A549 (cell line): ENCODE results near the gene VGLL1. TPM values are rescaled to one million over a fixed set of nuclear protein-coding genes. Genes with fewer than 3 reads are reported as not detected.

Source experiments
- ATAC-seq, 2 experiments: fragments of 200-7000 bp in 1 of 2; fragments of >200 bp in 1 of 2; cut with Nextera tagmentation in 1 of 2; cut with Tn5 transposase in 1 of 2; 3 replicates each; pipeline versions ENCODE4 v1.8.0 to v1.9.1; 2018 to 2020; ENCODE audit warnings: mild to moderate bottlenecking in 1 of 2, moderate library complexity in 1 of 2
- CTCF ChIA-PET: fragments of 300-600 bp; sonication (Branson Sonifier 250); formaldehyde crosslinking; extraction: SDS; loops from one replicate; lab custom pipeline; 2021; ENCODE audit warnings: antibody characterized with exemption, inconsistent platforms; lab: Yijun Ruan, JAX
- POLR2A ChIA-PET: fragments of 350-600 bp; formaldehyde crosslinking; extraction: SDS; loops from one replicate; lab custom pipeline; 2021; ENCODE audit warnings: antibody characterized with exemption, inconsistent platforms; lab: Yijun Ruan, JAX
- DNase-seq, 2 experiments: peaks; one replicate each; pipeline versions ENCODE4 v3.0.0 to v3.0.0-alpha.2; 2011 to 2016; ENCODE audit warnings: low read depth in 1 of 2, low spot score in 1 of 2
- FAIRE-seq: peaks from 2 replicates; lab custom pipeline; 2011; peaks lifted over from hg19 to GRCh38; lab: Jason Lieb, UNC
- H3K27ac ChIP-seq, 2 experiments: fragments of >200 bp; sonication (Bioruptor Twin); formaldehyde crosslinking; 3 replicates each; pipeline ENCODE4 v1.5.1; 2016 to 2017
- H3K4me1 ChIP-seq: fragments of >200 bp; sonication (Bioruptor Twin); formaldehyde crosslinking; 3 replicates; pipeline ENCODE4 v1.6.1; 2016
- H3K4me2 ChIP-seq: fragments of >200 bp; sonication (Bioruptor Twin); formaldehyde crosslinking; 3 replicates; pipeline ENCODE4 v1.6.1; 2016
- H3K4me3 ChIP-seq: fragments of >200 bp; sonication (Bioruptor Twin); formaldehyde crosslinking; 3 replicates; pipeline ENCODE4 v1.5.1; 2016
- H3K9me3 ChIP-seq: fragments of >200 bp; sonication (Bioruptor Twin); formaldehyde crosslinking; 3 replicates; pipeline ENCODE4 v1.6.1; 2016
- CEBPB ChIP-seq, 2 experiments: fragments of >200 bp in 1 of 2; sonication (Bioruptor Twin) in 1 of 2; formaldehyde crosslinking in 1 of 2; IDR thresholded peaks; 2 replicates each; pipeline ENCODE4 v1.6.1; 2012 to 2016
- CHD4 ChIP-seq: fragments of 200-600 bp; sonication (generic); IDR thresholded peaks from 2 replicates; pipeline ENCODE4 v1.6.1; 2016; ENCODE audit warnings: antibody characterized with exemption, mild to moderate bottlenecking, borderline replicate concordance
- FOXS1 ChIP-seq: fragments of 250-450 bp; sonication (Bioruptor Pico); IDR thresholded peaks from 2 replicates; pipeline ENCODE4 v1.5.0; 2020; ENCODE audit warnings: mild to moderate bottlenecking, moderate library complexity
- GATA3 ChIP-seq: IDR thresholded peaks from 2 replicates; pipeline ENCODE4 v1.6.1; 2012; ENCODE audit warnings: borderline replicate concordance
- JUNB ChIP-seq: fragments of >200 bp; sonication (Bioruptor Twin); formaldehyde crosslinking; IDR thresholded peaks from 2 replicates; pipeline ENCODE4 v1.6.1; 2016
- KDM1A ChIP-seq: fragments of 200-600 bp; sonication (generic); IDR thresholded peaks from 2 replicates; pipeline ENCODE4 v1.6.1; 2016; ENCODE audit warnings: low read depth, mild to moderate bottlenecking
- MAZ ChIP-seq: fragments of 150-350 bp; IDR thresholded peaks from 2 replicates; pipeline ENCODE4 v1.6.1; 2014; ENCODE audit warnings: antibody characterized with exemption, low read depth, low read length, borderline replicate concordance
- NPAS2 ChIP-seq: fragments of 250-450 bp; sonication (Bioruptor Pico); IDR thresholded peaks from 2 replicates; pipeline ENCODE4 v1.8.0; 2022; ENCODE audit warnings: mild to moderate bottlenecking, moderate library complexity, borderline replicate concordance
- RARB ChIP-seq: fragments of 250-450 bp; sonication (Bioruptor Pico); IDR thresholded peaks from 2 replicates; pipeline ENCODE4 v1.8.0; 2021; ENCODE audit warnings: mild to moderate bottlenecking, moderate library complexity
- TFCP2L1 ChIP-seq: fragments of 250-450 bp; sonication (Bioruptor Pico); IDR thresholded peaks from 2 replicates; pipeline ENCODE4 v1.5.0; 2021; ENCODE audit warnings: mild to moderate bottlenecking
- TP53 ChIP-seq: fragments of 250-450 bp; sonication (Bioruptor Pico); IDR thresholded peaks from 2 replicates; pipeline ENCODE4 v1.5.0; 2021; ENCODE audit warnings: mild to moderate bottlenecking, moderate library complexity
- ZFP36 ChIP-seq: fragments of 450-650 bp; IDR thresholded peaks from 2 replicates; pipeline ENCODE4 v1.6.1; 2014; ENCODE audit warnings: borderline replicate concordance; ENCODE audit not compliant: partially characterized antibody
- ZNF302 ChIP-seq: fragments of 250-450 bp; sonication (Bioruptor Pico); IDR thresholded peaks from 2 replicates; pipeline ENCODE4 v1.9.0; 2021; ENCODE audit warnings: inconsistent platforms, mild to moderate bottlenecking, moderate library complexity
- ZSCAN20 ChIP-seq: fragments of 250-450 bp; sonication (Bioruptor Pico); IDR thresholded peaks from 2 replicates; pipeline ENCODE4 v1.8.0; 2022; ENCODE audit warnings: mild to moderate bottlenecking, moderate library complexity
- WGBS: methylation state at CpG from one replicate; pipeline ENCODE4 v1.1.6; 2017; ENCODE audit errors: missing lambda C conversion rate; 5-methylcytosine and 5-hydroxymethylcytosine counted together
- polyA plus RNA-seq, 4 experiments: library from polyadenylated mRNA; depleted of rRNA in 3 of 4; stranded (reverse); fragments of >200 nt; fragmentation: RNase III in 1 of 4; extraction: RNeasy Plus Mini Kit Qiagen cat#74134 plus additional on column Dnase treatment in 1 of 4; gene quantifications; 2 replicates in 3 of 4; 3 replicates in 1 of 4; pipeline ENCODE4 v1.2.3, GENCODE V29; 2011 to 2017
- small RNA-seq, 6 experiments: library from RNA; depleted of rRNA; stranded (forward); fragments of <200 nt; gene quantifications; one replicate each; pipeline ENCODE3, GENCODE V24; 2012
- TF ChIP-seq, protein P1 (sequence below): fragments of 250-450 bp; sonication (Bioruptor Pico); IDR thresholded peaks from 2 replicates; pipeline ENCODE4 v1.5.0; 2021; ENCODE audit warnings: mild to moderate bottlenecking, moderate library complexity, borderline replicate concordance
- TF ChIP-seq, protein P2 (sequence below): fragments of >200 bp; sonication (Bioruptor Twin); formaldehyde crosslinking; IDR thresholded peaks from 2 replicates; pipeline ENCODE4 v1.6.1; 2016

VGLL1 gene
- polyA plus RNA-seq, 2 of the 4 experiments (the other 2 are of a cell fraction) = not detected

DNA sequence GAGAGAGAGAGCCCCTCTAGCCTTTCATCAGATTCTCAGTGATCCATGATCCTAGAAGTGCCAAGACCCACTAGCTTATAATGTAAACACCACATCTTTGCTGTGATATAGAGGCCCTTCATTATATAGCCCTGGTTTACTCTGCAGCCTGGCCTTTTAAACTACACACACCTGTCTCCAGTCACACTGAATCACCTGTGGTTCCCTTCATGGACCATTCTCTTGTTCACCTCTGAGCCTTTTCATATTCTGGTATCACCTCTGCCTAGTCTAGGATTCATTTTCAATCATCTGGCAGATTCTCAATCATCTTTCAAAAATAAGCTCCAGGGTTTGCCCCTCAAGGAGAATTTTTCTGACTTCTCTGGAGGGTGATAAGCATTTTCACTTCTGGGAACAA lies 65.9 kb downstream of the VGLL1 start:
- ChIA-PET CTCF (interaction anchor here (0.9 kb wide), 1 partner anchor 11 kb away, joined by 4 read pairs; no protein-coding TSS in a partner anchor), POLR2A (no interaction called here)
- H3K4me1 ChIP-seq = no peaks in the 10 kb centered on the region
- TF ChIP-seq RARB (CRISPR knock-in tag) (no peak), ZFP36 (no peak), KDM1A (no peak), JUNB (no peak), CHD4 (no peak), ZNF302 (CRISPR knock-in tag) (no peak), TFCP2L1 (no peak)
- TF ChIP-seq, protein P1, sequence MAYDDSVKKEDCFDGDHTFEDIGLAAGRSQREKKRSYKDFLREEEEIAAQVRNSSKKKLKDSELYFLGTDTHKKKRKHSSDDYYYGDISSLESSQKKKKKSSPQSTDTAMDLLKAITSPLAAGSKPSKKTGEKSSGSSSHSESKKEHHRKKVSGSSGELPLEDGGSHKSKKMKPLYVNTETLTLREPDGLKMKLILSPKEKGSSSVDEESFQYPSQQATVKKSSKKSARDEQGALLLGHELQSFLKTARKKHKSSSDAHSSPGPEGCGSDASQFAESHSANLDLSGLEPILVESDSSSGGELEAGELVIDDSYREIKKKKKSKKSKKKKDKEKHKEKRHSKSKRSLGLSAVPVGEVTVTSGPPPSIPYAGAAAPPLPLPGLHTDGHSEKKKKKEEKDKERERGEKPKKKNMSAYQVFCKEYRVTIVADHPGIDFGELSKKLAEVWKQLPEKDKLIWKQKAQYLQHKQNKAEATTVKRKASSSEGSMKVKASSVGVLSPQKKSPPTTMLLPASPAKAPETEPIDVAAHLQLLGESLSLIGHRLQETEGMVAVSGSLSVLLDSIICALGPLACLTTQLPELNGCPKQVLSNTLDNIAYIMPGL (CRISPR knock-in tag) = no peak
- ATAC-seq (no peak), FAIRE-seq (no peak), DNase-seq (no peak)
- H3K4me2 ChIP-seq = no peak overlapping the region
- no peaks in the 10 kb centered on the region for H3K9me3 ChIP-seq
- H3K27ac ChIP-seq = no peak overlapping the region
- H3K4me3 ChIP-seq = no peak overlapping the region

DNA sequence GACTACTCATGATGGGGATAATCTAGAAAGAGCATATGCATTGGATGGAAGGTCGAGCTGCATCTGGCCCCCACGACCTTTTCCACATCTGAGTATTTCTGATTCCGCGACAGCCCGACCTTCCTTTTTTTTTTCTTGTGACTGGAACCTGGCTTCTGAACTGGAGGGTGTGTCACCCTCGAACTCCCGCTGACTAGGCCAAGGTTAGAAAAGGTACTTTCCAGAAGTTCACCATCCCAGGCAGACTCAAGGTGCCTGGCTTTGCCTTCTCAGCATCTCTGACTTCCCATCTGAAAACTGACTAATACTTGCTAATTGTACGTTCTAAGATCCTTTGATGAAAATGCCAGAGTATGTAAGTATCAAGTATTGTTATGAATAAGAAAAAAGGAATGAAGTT lies 66.6 kb downstream of the VGLL1 start:
- POLR2A ChIA-PET = no interaction called here
- no peaks in the 10 kb centered on the region for H3K4me1 ChIP-seq
- H3K4me2 ChIP-seq = no peak overlapping the region
- H3K4me3 ChIP-seq = no peak overlapping the region
- H3K27ac ChIP-seq = no peak overlapping the region
- H3K9me3 ChIP-seq = no peaks in the 10 kb centered on the region
- ATAC-seq = no peak
- CTCF ChIA-PET = interaction anchor here (0.7 to 0.9 kb wide), 2 partner anchors 10 to 61 kb away, joined by 3 to 4 read pairs; no protein-coding TSS in a partner anchor
- 32% methylated on average over 6 of the region's 8 CpGs for WGBS
- no peak for TF ChIP-seq MAZ
- DNase-seq = no peak
- FAIRE-seq = no peak

DNA sequence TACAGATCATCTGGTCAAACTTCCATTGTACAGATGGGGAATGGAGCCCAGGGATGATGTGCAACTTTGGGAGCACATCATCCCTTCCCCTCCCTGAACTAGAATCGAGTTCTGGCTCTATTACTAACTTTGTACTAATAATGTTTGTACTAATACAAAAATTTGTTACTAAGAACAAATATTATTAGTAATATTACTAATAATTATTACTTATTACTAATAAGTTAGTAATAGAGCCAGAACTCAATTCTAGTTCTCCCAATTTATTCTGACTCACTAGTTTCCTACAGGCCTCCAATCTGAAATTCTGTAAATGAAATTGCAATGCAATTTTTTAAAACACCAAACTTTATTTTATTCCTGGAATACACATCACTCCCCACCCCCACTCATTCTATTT lies 68.0 kb downstream of the VGLL1 start:
- Histone ChIP-seq H3K4me1 (no peaks in the 10 kb centered on the region), H3K9me3 (no peaks in the 10 kb centered on the region), H3K4me2 (no peak overlapping the region), H3K27ac (no peak overlapping the region), H3K4me3 (no peak overlapping the region)
- ATAC-seq (no peak), FAIRE-seq (no peak), DNase-seq (no peak)
- 3% methylated on average over 1 of the region's 1 CpG for WGBS
- ChIA-PET CTCF (no interaction called here), POLR2A (no interaction called here)
- no peak for TF ChIP-seq CEBPB (IDR thresholded peaks at IDR 0.05)
- no peak for TF ChIP-seq NPAS2 (CRISPR knock-in tag)
- no peak for TF ChIP-seq FOXS1
- no peak for TF ChIP-seq GATA3
- TF ChIP-seq ZSCAN20 (CRISPR knock-in tag) = no peak
- TF ChIP-seq TP53 (CRISPR knock-in tag) = no peak
- TF ChIP-seq, protein P2, sequence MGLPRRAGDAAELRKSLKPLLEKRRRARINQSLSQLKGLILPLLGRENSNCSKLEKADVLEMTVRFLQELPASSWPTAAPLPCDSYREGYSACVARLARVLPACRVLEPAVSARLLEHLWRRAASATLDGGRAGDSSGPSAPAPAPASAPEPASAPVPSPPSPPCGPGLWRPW = no peak
- TF ChIP-seq TFCP2L1 = no peak
- no peak for TF ChIP-seq ZFP36

Small RNA genes lying within 50 kb of the gene (small RNA-seq; reads per million reads assigned to genes)
- gene MIR934 = 0 reads per million in 6 experiments
- gene RF00019 = 0 reads per million in 6 experiments
- gene RNU6-320P = 0 reads per million in 6 experiments

Other genes with a start within 250 kb of the VGLL1 start
- not detected in 2 replicates for gene ADGRG4, start 231.3 kb upstream of the VGLL1 start, polyA plus RNA-seq (2011; rRNA removed)
- gene ADGRG4, start 231.3 kb upstream of the VGLL1 start, polyA plus RNA-seq (2017; fragmentation: RNase III; extraction: RNeasy Plus Mini Kit Qiagen cat#74134 plus additional on column Dnase treatment) = not detected in 3 replicates
- gene BRS3, start 44.3 kb upstream of the VGLL1 start, polyA plus RNA-seq (2011; rRNA removed) = not detected in 2 replicates
- gene BRS3, start 44.3 kb upstream of the VGLL1 start, polyA plus RNA-seq (2017; fragmentation: RNase III; extraction: RNeasy Plus Mini Kit Qiagen cat#74134 plus additional on column Dnase treatment) = not detected in 3 replicates
- gene HTATSF1, start 34.6 kb upstream of the VGLL1 start, polyA plus RNA-seq (2011; rRNA removed) = 5.0 and 10.8 TPM in 2 replicates
- 82.3 to 87.7 TPM (median 82.8 TPM) in 3 replicates for gene HTATSF1, start 34.6 kb upstream of the VGLL1 start, polyA plus RNA-seq (2017; fragmentation: RNase III; extraction: RNeasy Plus Mini Kit Qiagen cat#74134 plus additional on column Dnase treatment)
- not detected in 2 replicates for gene CD40LG, start 115.9 kb downstream of the VGLL1 start, polyA plus RNA-seq (2011; rRNA removed)
- not detected in 3 replicates for gene CD40LG, start 115.9 kb downstream of the VGLL1 start, polyA plus RNA-seq (2017; fragmentation: RNase III; extraction: RNeasy Plus Mini Kit Qiagen cat#74134 plus additional on column Dnase treatment)
- 0.30 and 0.34 TPM in 2 replicates for gene ARHGEF6, start 248.7 kb downstream of the VGLL1 start, polyA plus RNA-seq (2011; rRNA removed)
- gene ARHGEF6, start 248.7 kb downstream of the VGLL1 start, polyA plus RNA-seq (2017; fragmentation: RNase III; extraction: RNeasy Plus Mini Kit Qiagen cat#74134 plus additional on column Dnase treatment) = 0.10 to 0.22 TPM (median 0.21 TPM) in 3 replicates